ENCODE results near the gene PKNOX2. TPM values are rescaled to one million over a fixed set of nuclear protein-coding genes. Genes with fewer than 3 reads are reported as not detected.

PKNOX2 gene
- total and polyA plus RNA-seq, 9 of the 15 experiments (the other 6 are each of a cell fraction or from before 2014, with no cell fraction given): not detected

GRCh38 chr11:125270711-125271110 lies 106.2 kb downstream of the PKNOX2 start:
- Histone ChIP-seq H3K9ac (ENCODE audit: insufficient read depth in 1 of 2, low read depth in 2 of 2, low read length in 2 of 2) (no peak overlapping the region), H3K27ac (ENCODE audit: extremely low read depth, low read depth, low read length) (no peak overlapping the region), H3K79me2 (ENCODE audit: control insufficient read depth, insufficient read depth, low read length) (no peaks in the 10 kb centered on the region), H3K36me3 (ENCODE audit: control insufficient read depth, insufficient read depth, low read length) (no peaks in the 10 kb centered on the region), H3K4me2 (ENCODE audit: insufficient read depth, low read length) (no peak overlapping the region), H2AFZ (ENCODE audit: low read depth, low read length) (no peak overlapping the region), H4K20me1 (replicated peaks; ENCODE audit: control insufficient read depth, insufficient read depth, low read length) (no peaks in the 10 kb centered on the region), H3K9me1 (ENCODE audit: control insufficient read depth, insufficient read depth, low read length) (no peaks in the 10 kb centered on the region), H3K27me3 (ENCODE audit: control insufficient read depth in 2 of 2, insufficient read depth in 2 of 2, low read length in 2 of 2) (peaks cover 25 to 64% of the 10 kb centered on the region in 2 experiments), H3K4me1 (replicated peaks in 1 of 2; ENCODE audit: control insufficient read depth in 2 of 2, insufficient read depth in 2 of 2, low read length in 2 of 2) (peaks cover 9 to 15% of the 10 kb centered on the region in 2 experiments; a peak in 3 of 5 replicates), H3K4me3 (no peak overlapping the region), H3K9me3 (replicated peaks; ENCODE audit: control insufficient read depth, insufficient read depth, low read depth, low read length) (no peaks in the 10 kb centered on the region)
- peak; percentile 62 for ATAC-seq
- peak; percentile 32 for FAIRE-seq
- no peak for TF ChIP-seq CBX8 (IDR thresholded peaks at IDR 0.05; ENCODE audit: borderline replicate concordance, extremely low read depth, low read depth, low read length, poor library complexity, severe bottlenecking)
- TF ChIP-seq RBM22 (IDR thresholded peaks at IDR 0.05; ENCODE audit: low read depth, low read length, poor library complexity, severe bottlenecking): no peak
- TF ChIP-seq ATF6 (CRISPR knock-in tag; IDR thresholded peaks at IDR 0.05): no peak
- TF ChIP-seq PCBP2 (IDR thresholded peaks at IDR 0.05; ENCODE audit: low read depth, low read length, poor library complexity, severe bottlenecking): no peak
- no peak for TF ChIP-seq ARID1B (IDR thresholded peaks at IDR 0.05)
- TF ChIP-seq RBFOX2 (IDR thresholded peaks at IDR 0.05; ENCODE audit: low read depth, low read length): no peak
- TF ChIP-seq ZNF639 (CRISPR knock-in tag; conservative IDR thresholded peaks at IDR 0.05 in 1 of 2, IDR thresholded peaks at IDR 0.05 in 1 of 2): no peak
- no peak for TF ChIP-seq ZNF561 (CRISPR knock-in tag; conservative IDR thresholded peaks at IDR 0.05)
- TF ChIP-seq ZNF184 (CRISPR knock-in tag; IDR thresholded peaks at IDR 0.05): no peak
- no peak for TF ChIP-seq XRCC5 (IDR thresholded peaks at IDR 0.05; ENCODE audit: low read depth, low read length)
- no peak for TF ChIP-seq TOE1 (IDR thresholded peaks at IDR 0.05; ENCODE audit: borderline replicate concordance)
- no peak for TF ChIP-seq TOE1 (CRISPR knock-in tag; IDR thresholded peaks at IDR 0.05; ENCODE audit: borderline replicate concordance, low read depth)
- no peak for TF ChIP-seq RBBP5 (IDR thresholded peaks at IDR 0.05; ENCODE audit: borderline replicate concordance, insufficient read depth, low read length, poor library complexity, severe bottlenecking)
- TF ChIP-seq GABPB2 (CRISPR knock-in tag; conservative IDR thresholded peaks at IDR 0.05): no peak
- no peak for TF ChIP-seq NFXL1 (CRISPR knock-in tag; IDR thresholded peaks at IDR 0.05)
- no peak for TF ChIP-seq WHSC1 (IDR thresholded peaks at IDR 0.05; ENCODE audit: low read length)
- no peak for TF ChIP-seq CREM (IDR thresholded peaks at IDR 0.05; ENCODE audit: low read depth)
- TF ChIP-seq EP300 (IDR thresholded peaks at IDR 0.05; ENCODE audit: low read length): no peak
- TF ChIP-seq SMAD3 (CRISPR knock-in tag; conservative IDR thresholded peaks at IDR 0.05): no peak
- 0% methylated on average over 2 of the region's 2 CpGs for WGBS (ENCODE audit: insufficient coverage, low coverage, missing lambda C conversion rate)
- in situ Hi-C loops (cut with MboI): no loop called here
- DNase-seq (ENCODE audit: extremely low read depth in 1 of 4, low spot score in 3 of 4): peak in 1 of 4 experiments; percentile 15
- intact Hi-C loops (cut with micrococcal nuclease): no loop called here
- ChIA-PET POLR2A (no interaction called here), CTCF (ENCODE audit: low intra/inter-chr PET ratio) (no interaction called here)
- no TSS peak for BruUV-seq (replicated peaks)
